ENCODE results near the gene POU2F2.

- TF ChIP-seq CTCF (conservative IDR thresholded peaks at IDR 0.05; ENCODE audit: low read depth in 2 of 2) (no peak), POLR2AphosphoS5 (IDR thresholded peaks at IDR 0.05; ENCODE audit: low read depth) (no peak), EZH2phosphoT487 (IDR thresholded peaks at IDR 0.05; ENCODE audit: unreplicated experiment) (no peak), REST (IDR thresholded peaks at IDR 0.05; ENCODE audit: unreplicated experiment) (no peak), EZH2 (IDR thresholded peaks at IDR 0.05; ENCODE audit: low read depth, unreplicated experiment) (no peak)
These were observed 78.0 kb downstream of the POU2F2 start for GRCh38 chr19:42054205-42054604.

All from GM23338 (cell line).